Measurements from ENCODE around the gene SLX4.

SLX4 gene

DNA sequence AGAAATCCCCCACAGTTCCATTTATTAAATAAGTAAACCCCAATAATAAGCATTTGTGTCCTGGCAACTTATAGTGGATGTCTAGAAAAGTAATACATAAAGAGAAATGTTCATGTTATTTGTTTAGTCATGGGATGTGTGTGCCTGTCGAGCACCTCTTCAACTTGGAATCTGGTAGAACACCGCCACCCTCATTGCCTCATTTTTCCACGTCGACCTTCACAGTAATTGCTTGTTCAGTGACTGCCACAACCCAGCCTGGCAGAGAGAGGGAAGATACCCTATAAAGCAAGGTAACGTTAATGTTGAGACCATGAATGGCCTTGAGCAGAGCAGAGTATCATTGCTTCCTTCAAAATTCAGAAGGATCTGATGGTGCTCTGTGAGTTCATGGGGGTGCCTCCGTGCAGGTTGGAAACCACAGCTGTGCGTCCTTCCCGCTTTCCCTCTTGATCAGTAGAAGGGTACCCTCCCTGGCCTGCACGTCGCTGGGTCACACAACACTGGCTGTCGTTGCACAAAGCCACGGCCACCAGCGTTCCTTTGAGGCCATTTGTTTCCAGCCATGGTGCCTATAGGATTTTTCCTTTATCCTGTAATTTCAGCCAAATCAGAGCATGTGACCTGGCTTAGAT, 39.3 kb upstream of the SLX4 start:
- Histone ChIP-seq H3K9ac (ENCODE audit: low read length) (no peak overlapping the region), H3K9me3 (ENCODE audit: low read length) (no peaks in the 10 kb centered on the region)

GRCh38 chr16:3646348-3646920, 35.0 kb upstream of the SLX4 start:
- Histone ChIP-seq H3K36me3 (ENCODE audit: insufficient read depth, low read length) (peaks cover 16% of the 10 kb centered on the region), H3K9me3 (ENCODE audit: low read length) (no peaks in the 10 kb centered on the region), H3K4me1 (ENCODE audit: insufficient read depth, low read length) (no peaks in the 10 kb centered on the region), H3K27ac (ENCODE audit: low read depth, low read length) (no peak overlapping the region), H3K9ac (ENCODE audit: low read length) (no peak overlapping the region), H3K27me3 (ENCODE audit: control insufficient read depth in 1 of 2, insufficient read depth in 2 of 2, low read length in 2 of 2) (no peaks in the 10 kb centered on the region), H3K4me3 (ENCODE audit: low read depth in 1 of 2, low read length in 2 of 2) (no peak overlapping the region)

More for the DNA sequence above, 39.3 kb upstream of the SLX4 start:
- Histone ChIP-seq H3K27me3 (ENCODE audit: control insufficient read depth in 1 of 2, insufficient read depth in 2 of 2, low read length in 2 of 2) (no peaks in the 10 kb centered on the region), H3K27ac (ENCODE audit: low read depth, low read length) (no peak overlapping the region), H3K4me1 (ENCODE audit: insufficient read depth, low read length) (no peaks in the 10 kb centered on the region), H3K4me3 (ENCODE audit: low read depth in 1 of 2, low read length in 2 of 2) (no peak overlapping the region), H3K36me3 (ENCODE audit: insufficient read depth, low read length) (peaks cover 3% of the 10 kb centered on the region)

- Histone ChIP-seq H3K9ac (ENCODE audit: low read length) (no peak overlapping the region), H3K27me3 (ENCODE audit: control insufficient read depth in 1 of 2, insufficient read depth in 2 of 2, low read length in 2 of 2) (no peaks in the 10 kb centered on the region), H3K9me3 (ENCODE audit: low read length) (no peaks in the 10 kb centered on the region), H3K4me1 (ENCODE audit: insufficient read depth, low read length) (no peaks in the 10 kb centered on the region), H3K36me3 (ENCODE audit: insufficient read depth, low read length) (peaks cover 16% of the 10 kb centered on the region), H3K27ac (ENCODE audit: low read depth, low read length) (no peak overlapping the region), H3K4me3 (ENCODE audit: low read depth in 1 of 2, low read length in 2 of 2) (no peak overlapping the region)
These were observed 34.3 kb upstream of the SLX4 start for GRCh38 chr16:3645504-3646347.

DNA sequence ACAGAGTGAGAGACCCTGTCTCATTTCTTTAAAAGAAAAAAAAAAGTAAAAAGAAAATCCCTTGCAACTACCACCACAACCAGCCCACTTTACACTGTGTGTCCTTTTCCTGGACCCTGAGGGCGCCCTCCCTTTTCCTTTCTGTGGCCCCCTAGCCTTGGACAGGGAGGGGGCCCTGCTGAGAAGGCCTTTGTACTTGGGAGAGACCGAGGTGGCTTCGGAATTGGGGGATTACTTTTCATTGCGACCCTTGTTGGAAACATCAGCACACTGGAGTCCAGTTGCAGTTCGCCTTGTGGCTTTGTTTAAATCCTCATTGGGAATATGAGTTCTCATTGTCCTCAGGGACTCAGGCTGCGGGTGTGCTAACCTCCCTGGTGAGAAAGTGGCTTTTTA, 33.7 kb upstream of the SLX4 start:
- H3K27ac ChIP-seq (ENCODE audit: low read depth, low read length): no peak overlapping the region
- no peak overlapping the region for H3K4me3 ChIP-seq (ENCODE audit: low read depth in 1 of 2, low read length in 2 of 2)
- H3K27me3 ChIP-seq (ENCODE audit: control insufficient read depth in 1 of 2, insufficient read depth in 2 of 2, low read length in 2 of 2): no peaks in the 10 kb centered on the region
- no peak overlapping the region for H3K9ac ChIP-seq (ENCODE audit: low read length)
- H3K9me3 ChIP-seq (ENCODE audit: low read length): no peaks in the 10 kb centered on the region
- H3K4me1 ChIP-seq (ENCODE audit: insufficient read depth, low read length): no peaks in the 10 kb centered on the region
- H3K36me3 ChIP-seq (ENCODE audit: insufficient read depth, low read length): peaks cover 16% of the 10 kb centered on the region

GRCh38 chr16:3643095-3643730, 31.8 kb upstream of the SLX4 start:
- Histone ChIP-seq H3K4me1 (ENCODE audit: insufficient read depth, low read length) (no peaks in the 10 kb centered on the region), H3K36me3 (ENCODE audit: insufficient read depth, low read length) (peaks cover 16% of the 10 kb centered on the region), H3K27ac (ENCODE audit: low read depth, low read length) (no peak overlapping the region), H3K9me3 (ENCODE audit: low read length) (no peaks in the 10 kb centered on the region), H3K27me3 (ENCODE audit: control insufficient read depth in 1 of 2, insufficient read depth in 2 of 2, low read length in 2 of 2) (no peaks in the 10 kb centered on the region), H3K9ac (ENCODE audit: low read length) (no peak overlapping the region), H3K4me3 (ENCODE audit: low read depth in 1 of 2, low read length in 2 of 2) (no peak overlapping the region)

DNA sequence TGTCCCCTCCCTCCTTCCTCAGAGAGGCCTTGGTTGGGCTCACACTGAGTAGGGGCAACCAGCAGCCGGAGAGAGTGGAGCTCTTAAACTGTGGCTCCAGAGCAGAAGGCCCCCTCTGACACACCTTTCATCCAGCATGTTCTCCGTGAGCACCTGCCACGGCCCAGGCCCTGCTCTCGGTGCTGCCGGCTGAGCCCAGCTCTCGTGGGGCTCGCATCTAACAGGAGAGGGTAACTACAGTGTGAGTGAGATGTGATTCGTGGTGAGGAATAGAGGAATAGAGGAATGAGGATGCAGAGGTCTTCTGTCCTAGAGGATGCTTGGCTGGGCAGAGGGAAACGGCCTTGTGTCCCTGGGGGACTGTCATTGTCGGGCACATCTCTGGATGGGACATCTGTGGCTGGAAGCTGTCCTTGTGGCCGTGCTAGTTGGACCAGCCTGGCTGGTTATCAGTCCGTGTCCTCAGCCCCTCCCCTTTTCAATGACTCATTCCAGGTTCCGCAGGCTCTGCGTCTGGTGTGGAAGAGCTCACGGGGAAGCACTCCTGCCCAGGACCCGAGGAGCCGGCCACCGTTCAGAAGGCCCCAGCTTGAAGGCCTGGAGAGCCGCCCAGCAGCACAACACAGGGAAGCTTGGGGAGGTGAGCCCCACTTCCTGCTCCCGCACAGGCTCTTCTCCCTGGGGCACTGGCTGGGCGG, 31.1 kb upstream of the SLX4 start:
- Histone ChIP-seq H3K36me3 (ENCODE audit: insufficient read depth, low read length) (peaks cover 16% of the 10 kb centered on the region), H3K4me1 (ENCODE audit: insufficient read depth, low read length) (no peaks in the 10 kb centered on the region), H3K9ac (ENCODE audit: low read length) (no peak overlapping the region), H3K27ac (ENCODE audit: low read depth, low read length) (no peak overlapping the region), H3K27me3 (ENCODE audit: control insufficient read depth in 1 of 2, insufficient read depth in 2 of 2, low read length in 2 of 2) (no peaks in the 10 kb centered on the region), H3K4me3 (ENCODE audit: low read depth in 1 of 2, low read length in 2 of 2) (no peak overlapping the region), H3K9me3 (ENCODE audit: low read length) (no peaks in the 10 kb centered on the region)

DNA sequence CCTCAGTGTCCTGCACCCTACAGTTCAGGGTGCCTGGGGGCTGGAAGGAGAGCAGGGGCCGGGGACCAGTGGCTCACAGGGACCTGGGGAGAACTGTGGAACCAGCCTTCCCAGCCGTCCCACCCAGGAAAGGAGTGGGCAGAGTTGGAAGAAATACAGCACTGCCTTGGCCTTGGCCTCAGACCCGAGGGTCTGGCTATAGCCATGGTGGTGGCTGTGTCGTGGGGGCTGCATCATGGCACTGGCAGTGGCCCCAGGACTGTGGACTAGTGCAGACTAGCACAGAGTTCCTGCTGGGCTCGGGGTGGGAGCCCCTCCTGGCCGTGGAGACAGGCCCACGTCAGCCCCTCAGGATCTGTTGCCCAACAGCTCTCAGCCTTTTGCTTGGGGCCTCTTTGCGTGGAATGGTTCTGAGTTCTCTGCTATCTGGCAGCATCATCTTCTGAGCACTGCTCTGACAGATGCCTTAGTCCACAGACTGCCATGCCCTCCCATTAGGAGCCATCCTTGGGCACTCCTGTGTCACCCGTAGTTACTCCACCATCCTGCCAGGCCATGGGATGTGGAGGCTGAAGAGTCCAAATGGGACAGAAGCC, 30.5 kb upstream of the SLX4 start:
- Histone ChIP-seq H3K4me3 (ENCODE audit: low read depth in 1 of 2, low read length in 2 of 2) (no peak overlapping the region), H3K9me3 (ENCODE audit: low read length) (no peaks in the 10 kb centered on the region), H3K27me3 (ENCODE audit: control insufficient read depth in 1 of 2, insufficient read depth in 2 of 2, low read length in 2 of 2) (no peaks in the 10 kb centered on the region), H3K4me1 (ENCODE audit: insufficient read depth, low read length) (no peaks in the 10 kb centered on the region), H3K27ac (ENCODE audit: low read depth, low read length) (no peak overlapping the region), H3K9ac (ENCODE audit: low read length) (no peak overlapping the region), H3K36me3 (ENCODE audit: insufficient read depth, low read length) (peaks cover 16% of the 10 kb centered on the region)

DNA sequence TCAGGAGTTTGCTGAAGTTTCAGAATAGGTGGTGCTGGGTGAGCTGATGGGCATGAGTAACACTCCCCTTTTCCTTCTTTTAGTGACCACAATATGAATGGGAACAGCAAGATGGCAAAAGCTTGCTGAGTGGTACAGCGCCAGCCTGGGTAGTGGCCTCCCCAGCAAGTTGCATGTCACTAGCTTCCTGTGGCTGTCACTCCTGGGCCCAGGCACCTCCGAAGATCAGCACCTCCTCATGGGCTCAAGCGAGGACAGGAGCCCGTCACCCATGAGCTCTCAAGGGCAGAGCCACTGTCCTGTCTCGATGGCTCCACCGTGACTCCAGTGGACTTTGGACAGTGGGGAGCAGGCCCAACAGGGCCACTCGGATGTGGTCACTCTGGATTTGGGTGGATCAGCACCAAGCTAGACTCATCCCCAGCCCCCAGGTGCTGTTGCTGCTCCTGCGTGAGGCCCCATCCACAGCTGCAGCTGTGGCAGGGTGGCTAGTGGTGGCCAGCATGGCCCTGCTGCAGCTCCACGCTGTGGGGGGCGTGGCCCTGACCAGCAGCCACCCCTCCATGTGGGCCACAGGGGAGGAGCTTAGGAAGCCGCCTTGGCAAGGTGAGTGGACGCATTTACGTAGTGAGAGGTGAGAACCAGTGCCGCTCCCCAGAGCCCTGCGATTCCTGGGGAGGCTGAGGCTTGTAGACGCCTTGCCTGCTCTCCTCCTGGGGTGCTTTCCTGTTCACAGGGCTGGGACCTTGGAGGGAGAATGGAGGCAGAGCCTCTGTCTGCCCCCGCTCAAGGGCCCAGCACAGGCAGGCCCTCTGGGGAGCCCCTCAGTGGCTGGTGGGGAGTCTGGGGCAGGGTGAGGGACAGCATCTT, 29.5 kb upstream of the SLX4 start:
- Histone ChIP-seq H3K4me1 (ENCODE audit: insufficient read depth, low read length) (no peaks in the 10 kb centered on the region), H3K9ac (ENCODE audit: low read length) (no peak overlapping the region), H3K27me3 (ENCODE audit: control insufficient read depth in 1 of 2, insufficient read depth in 2 of 2, low read length in 2 of 2) (no peaks in the 10 kb centered on the region), H3K9me3 (ENCODE audit: low read length) (no peaks in the 10 kb centered on the region), H3K27ac (ENCODE audit: low read depth, low read length) (no peak overlapping the region), H3K4me3 (ENCODE audit: low read depth in 1 of 2, low read length in 2 of 2) (no peak overlapping the region), H3K36me3 (ENCODE audit: insufficient read depth, low read length) (peaks cover 16% of the 10 kb centered on the region)

DNA sequence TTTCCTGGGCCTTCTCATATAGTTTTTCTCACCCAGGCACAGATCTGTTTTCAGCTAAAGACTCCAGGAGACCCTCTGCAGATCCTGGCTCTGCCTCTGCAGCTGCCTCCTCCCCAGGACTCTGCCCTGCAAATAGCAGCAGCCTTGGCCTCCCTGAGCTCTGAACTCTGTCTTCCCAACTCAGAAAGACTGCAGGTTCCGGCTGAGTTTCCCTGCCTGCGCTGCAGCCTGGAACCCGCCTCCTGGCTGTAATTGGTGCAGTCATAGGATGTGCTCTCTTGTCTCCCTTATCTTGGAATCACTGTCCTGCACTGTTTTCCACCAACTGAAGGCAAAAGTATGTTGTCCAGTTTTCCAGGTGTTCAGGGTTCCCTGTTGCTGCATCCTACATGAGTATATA, 28.8 kb upstream of the SLX4 start:
- Histone ChIP-seq H3K27me3 (ENCODE audit: control insufficient read depth in 1 of 2, insufficient read depth in 2 of 2, low read length in 2 of 2) (no peaks in the 10 kb centered on the region), H3K9me3 (ENCODE audit: low read length) (no peaks in the 10 kb centered on the region), H3K9ac (ENCODE audit: low read length) (no peak overlapping the region), H3K27ac (ENCODE audit: low read depth, low read length) (no peak overlapping the region), H3K4me3 (ENCODE audit: low read depth in 1 of 2, low read length in 2 of 2) (no peak overlapping the region), H3K4me1 (ENCODE audit: insufficient read depth, low read length) (no peaks in the 10 kb centered on the region), H3K36me3 (ENCODE audit: insufficient read depth, low read length) (peaks cover 16% of the 10 kb centered on the region)

GRCh38 chr16:3638916-3639644, 27.7 kb upstream of the SLX4 start:
- Histone ChIP-seq H3K9me3 (ENCODE audit: low read length) (no peaks in the 10 kb centered on the region), H3K4me1 (ENCODE audit: insufficient read depth, low read length) (no peaks in the 10 kb centered on the region), H3K27me3 (ENCODE audit: control insufficient read depth in 1 of 2, insufficient read depth in 2 of 2, low read length in 2 of 2) (no peaks in the 10 kb centered on the region), H3K27ac (ENCODE audit: low read depth, low read length) (no peak overlapping the region), H3K36me3 (ENCODE audit: insufficient read depth, low read length) (peaks cover 16% of the 10 kb centered on the region), H3K9ac (ENCODE audit: low read length) (no peak overlapping the region), H3K4me3 (ENCODE audit: low read depth in 1 of 2, low read length in 2 of 2) (no peak overlapping the region)

Measured in muscle layer of colon (tissue), 2 donors.